ENCODE results near the gene RNF11.

The RNF11 gene

GRCh38 chr1:51298322-51298705 is 62.2 kb downstream of the RNF11 start:
- DNase-seq = no peak

GRCh38 chr1:51299185-51299885 is 63.3 kb downstream of the RNF11 start:
- DNase-seq = no peak

- DNase-seq = no peak
These were observed 64.1 kb downstream of the RNF11 start for GRCh38 chr1:51299981-51300670.

GRCh38 chr1:51301152-51301843 is 65.2 kb downstream of the RNF11 start:
- DNase-seq = no peak

- DNase-seq = no peak
These were observed 65.7 kb downstream of the RNF11 start for GRCh38 chr1:51301844-51302162.

- DNase-seq = no peak
These were observed 66.2 kb downstream of the RNF11 start for GRCh38 chr1:51302270-51302669.

- no peak for DNase-seq
These were observed 66.7 kb downstream of the RNF11 start for GRCh38 chr1:51302746-51303145.

- no peak for DNase-seq
These were observed 67.2 kb downstream of the RNF11 start for GRCh38 chr1:51303315-51303714.

GRCh38 chr1:51303751-51304251 is 67.7 kb downstream of the RNF11 start:
- no peak for DNase-seq

- DNase-seq = no peak
These were observed 68.3 kb downstream of the RNF11 start for GRCh38 chr1:51304360-51304759.

GRCh38 chr1:51305371-51305823 is 69.3 kb downstream of the RNF11 start:
- no peak for DNase-seq

GRCh38 chr1:51306950-51307349 is 70.9 kb downstream of the RNF11 start:
- DNase-seq = no peak

GRCh38 chr1:51308636-51309035 is 72.6 kb downstream of the RNF11 start:
- no peak for DNase-seq

- DNase-seq = no peak
These were observed 73.2 kb downstream of the RNF11 start for GRCh38 chr1:51309291-51309690.

GRCh38 chr1:51310871-51311613 is 75.0 kb downstream of the RNF11 start:
- DNase-seq = no peak

GRCh38 chr1:51311826-51312225 is 75.8 kb downstream of the RNF11 start:
- no peak for DNase-seq

- no peak for DNase-seq
These were observed 76.6 kb downstream of the RNF11 start for GRCh38 chr1:51312718-51313117.

GRCh38 chr1:51313268-51313852 is 77.3 kb downstream of the RNF11 start:
- DNase-seq = no peak

GRCh38 chr1:51313961-51314777 is 78.1 kb downstream of the RNF11 start:
- no peak for DNase-seq

GRCh38 chr1:51314974-51315373 is 78.9 kb downstream of the RNF11 start:
- DNase-seq = no peak

GRCh38 chr1:51316113-51316845 is 80.2 kb downstream of the RNF11 start:
- no peak for DNase-seq

- no peak for DNase-seq
These were observed 80.7 kb downstream of the RNF11 start for GRCh38 chr1:51316846-51317120.

Data from NCI-H1417 treated with DMSO at 0.1 percent for 48 hours (cell line).